ENCODE measurements around the gene TENM3. TPM values are rescaled to one million over a fixed set of nuclear protein-coding genes. Genes with fewer than 3 reads are reported as not detected.

TENM3 gene
- total and polyA plus RNA-seq, 2 of the 8 experiments (the other 6 are each of a cell fraction or from before 2014, with no cell fraction given), result 36.9 to 69.3 TPM

- TF ChIP-seq ZNF274 (IDR thresholded peaks at IDR 0.05; ENCODE audit: borderline replicate concordance, extremely low read depth, low read length), result no peak
These were observed 596.9 kb downstream of the TENM3 start (continued) for GRCh38 chr4:182840108-182840507.
